ENCODE data around the gene UBB. TPM values are rescaled to one million over a fixed set of nuclear protein-coding genes. Genes with fewer than 3 reads are reported as not detected.

UBB gene
- total RNA-seq, 1 experiment from 2014 or later = 2,378 TPM

GRCh38 chr17:16432017-16432416, 51.1 kb downstream of the UBB start:
- CTCF ChIA-PET = no interaction called here
- no peaks in the 10 kb centered on the region for H4K20me1 ChIP-seq (ENCODE audit: insufficient read depth)
- RAD21 ChIA-PET (ENCODE audit: low non-redundant PET in 1 of 2, low total read pairs in 2 of 2, uncharacterized antibody in 2 of 2, unreplicated experiment in 2 of 2) = no interaction called here
- no peak overlapping the region for H3K9ac ChIP-seq (ENCODE audit: low read length)
- no peaks in the 10 kb centered on the region for H3K27me3 ChIP-seq (ENCODE audit: insufficient read depth, low read length)
- no peak for ATAC-seq
- intact Hi-C loops (cut with micrococcal nuclease) = no loop called here
- no peak overlapping the region for H2AFZ ChIP-seq (ENCODE audit: low read depth, low read length, poor library complexity, severe bottlenecking)
- H3K27ac ChIP-seq (ENCODE audit: low read depth, low read length) = no peak overlapping the region
- no peaks in the 10 kb centered on the region for H3K36me3 ChIP-seq (ENCODE audit: control insufficient read depth in 1 of 2, insufficient read depth in 2 of 2, low read length in 2 of 2)
- no peaks in the 10 kb centered on the region for H3K79me2 ChIP-seq (ENCODE audit: insufficient read depth, low read length)
- H3K9me3 ChIP-seq (ENCODE audit: control insufficient read depth in 1 of 2, insufficient read depth in 1 of 2, low read depth in 1 of 2, low read length in 2 of 2) = no peaks in the 10 kb centered on the region
- no peak for TF ChIP-seq JUND (IDR thresholded peaks at IDR 0.05)
- no peak for TF ChIP-seq ZNF274 (IDR thresholded peaks at IDR 0.05; ENCODE audit: low read depth, low read length)
- no peak for TF ChIP-seq EZH2phosphoT487 (IDR thresholded peaks at IDR 0.05; ENCODE audit: borderline replicate concordance)
- TF ChIP-seq ZFX (IDR thresholded peaks at IDR 0.05) = no peak
- TF ChIP-seq CBX3 (IDR thresholded peaks at IDR 0.05; ENCODE audit: low read depth) = no peak
- TF ChIP-seq EZH2 (IDR thresholded peaks at IDR 0.05) = no peak
- POLR2A ChIA-PET = no interaction called here
- no TSS peak for BruUV-seq (replicated peaks)
- no peaks in the 10 kb centered on the region for H3K9me2 ChIP-seq (ENCODE audit: insufficient read depth)
- DNase-seq (ENCODE audit: low read depth, low spot score) = no peak
- H3K4me2 ChIP-seq (ENCODE audit: low read length) = no peak overlapping the region
- peaks cover 2 to 10% of the 10 kb centered on the region in 2 experiments; a peak in 3 of 4 replicates for H3K4me1 ChIP-seq (ENCODE audit: control insufficient read depth in 1 of 2, insufficient read depth in 2 of 2, low read length in 2 of 2)
- H3K4me3 ChIP-seq (replicated peaks in 1 of 2; ENCODE audit: low read depth in 1 of 2, low read length in 2 of 2) = no peak overlapping the region

Other genes with a start within 250 kb of the UBB start
- 43.7 TPM for gene NCOR1, start 165.6 kb upstream of the UBB start, total RNA-seq (2021; ENCODE audit: unreplicated experiment)
- 36.8 TPM for gene PIGL, start 163.9 kb upstream of the UBB start, total RNA-seq (2021; ENCODE audit: unreplicated experiment)
- 84.7 TPM for gene CENPV, start 27.6 kb upstream of the UBB start, total RNA-seq (2021; ENCODE audit: unreplicated experiment)
- 2.7 TPM for gene TRPV2, start 34.5 kb downstream of the UBB start, total RNA-seq (2021; ENCODE audit: unreplicated experiment)
- 2.3 TPM for gene LRRC75A, start 111.1 kb downstream of the UBB start, total RNA-seq (2021; ENCODE audit: unreplicated experiment)
- not detected for gene ZNF287, start 188.1 kb downstream of the UBB start, total RNA-seq (2021; ENCODE audit: unreplicated experiment)